T-cell (primary cell): ENCODE data around the gene CDNF. TPM values are rescaled to one million over a fixed set of nuclear protein-coding genes. Genes with fewer than 3 reads are reported as not detected.
A peak's percentile ranks its signal among the peaks of the same experiment; 100 is the strongest.

Source experiments
- ATAC-seq, 4 experiments: fragments of 200-7000 bp in 3 of 4; fragments of 150-1000 bp in 1 of 4; cut with Tn5 transposase; replicated peaks in 1 of 4; 1 replicate in 3 of 4; 2 replicates in 1 of 4; pipeline ENCODE4 v1.10.0; 2021; ENCODE audit warnings: moderate library complexity in 3 of 4, mild to moderate bottlenecking in 2 of 4, moderate number of reproducible peaks in 1 of 4
- CTCF ChIA-PET, 2 donors: fragments of 300-600 bp; sonication (Branson Sonifier 250); formaldehyde crosslinking; loops; one replicate each; lab custom pipeline; 2022; ENCODE audit warnings: antibody characterized with exemption in 2 of 2; lab: Charles Lee
- POLR2A ChIA-PET, 2 donors: fragments of 300-600 bp; sonication (Branson Sonifier 250); formaldehyde crosslinking; loops; one replicate each; lab custom pipeline; 2022; ENCODE audit warnings: antibody characterized with exemption in 2 of 2; lab: Charles Lee
- DNase-seq, 35 experiments: peaks; one replicate each; pipeline versions ENCODE4 v3.0.0 to v3.0.0-alpha.2; 2013 to 2023
- H3K27ac ChIP-seq: one replicate; pipeline ENCODE4 v1.5.1; 2013; ENCODE audit warnings: low read length
- H3K27me3 ChIP-seq, 2 experiments: replicated peaks in 1 of 2; 1 replicate in 1 of 2; 2 replicates in 1 of 2; pipeline versions ENCODE4 v1.6.1 to v1.7.0; 2013; ENCODE audit warnings: low read length in 1 of 2, mixed read lengths in 1 of 2; ENCODE audit not compliant: control insufficient read depth in 2 of 2, insufficient read depth in 2 of 2; ENCODE audit errors: extremely low read depth in 1 of 2
- H3K36me3 ChIP-seq, 2 donors: 1 replicate in 1 of 2; 2 replicates in 1 of 2; pipeline versions ENCODE4 v1.6.1 to v1.7.0; 2013; ENCODE audit warnings: low read length in 1 of 2; ENCODE audit not compliant: control insufficient read depth in 2 of 2, insufficient read depth in 1 of 2; ENCODE audit errors: extremely low read depth in 1 of 2
- H3K4me1 ChIP-seq, 2 experiments: 1 replicate in 1 of 2; 2 replicates in 1 of 2; pipeline versions ENCODE4 v1.6.1 to v1.7.0; 2013; ENCODE audit warnings: low read length in 2 of 2, mixed read lengths in 1 of 2; ENCODE audit not compliant: insufficient read depth in 2 of 2, control insufficient read depth in 1 of 2; ENCODE audit errors: extremely low read depth in 1 of 2
- H3K4me3 ChIP-seq, 2 donors: 1 replicate in 1 of 2; 2 replicates in 1 of 2; pipeline versions ENCODE4 v1.5.1 to v1.7.0; 2013; ENCODE audit warnings: mild to moderate bottlenecking in 2 of 2, low read length in 1 of 2, moderate library complexity in 1 of 2; ENCODE audit not compliant: control insufficient read depth in 1 of 2; ENCODE audit errors: extremely low read depth in 1 of 2
- H3K9me3 ChIP-seq: 2 replicates; pipeline ENCODE4 v1.7.0; 2013
- H3K27ac Mint-ChIP-seq, 2 donors: one replicate each; pipeline ENCODE4 v1.8.0; 2020 to 2021; ENCODE audit warnings: mild to moderate bottlenecking in 2 of 2, mixed read lengths in 2 of 2
- H3K27me3 Mint-ChIP-seq, 2 donors: one replicate each; pipeline ENCODE4 v1.8.0; 2021 to 2022; ENCODE audit warnings: mixed read lengths in 2 of 2
- H3K36me3 Mint-ChIP-seq: one replicate; pipeline ENCODE4 v1.8.0; 2021; ENCODE audit warnings: mixed read lengths
- H3K4me1 Mint-ChIP-seq, 3 donors: one replicate each; pipeline ENCODE4 v1.8.0; 2020 to 2022; ENCODE audit warnings: mixed read lengths in 3 of 3, mild to moderate bottlenecking in 1 of 3
- H3K4me3 Mint-ChIP-seq, 3 donors: one replicate each; pipeline ENCODE4 v1.8.0; 2020 to 2022; ENCODE audit warnings: mild to moderate bottlenecking in 3 of 3, mixed read lengths in 3 of 3, moderate library complexity in 3 of 3
- H3K9me3 Mint-ChIP-seq, 3 donors: one replicate each; pipeline ENCODE4 v1.8.0; 2020 to 2022; ENCODE audit warnings: mixed read lengths in 3 of 3
- WGBS: methylation state at CpG from one replicate; pipeline ENCODE4 v1.1.5; 2013; ENCODE audit warnings: missing lambda C conversion rate; ENCODE audit not compliant: insufficient coverage; 5-methylcytosine and 5-hydroxymethylcytosine counted together
- total RNA-seq, 35 experiments: library from RNA in 6 of 35; stranded (reverse) in 6 of 35; fragments of 120-200 nt in 1 of 35; gene quantifications; one replicate each; pipeline versions ENCODE4 v1.2.1 to v1.2.4 and lab custom pipeline; 2013 to 2026

CDNF gene
- 1 to 10 TPM; 1.5 to 4.0 (median 2.5) TPM for total RNA-seq
- 3.2 TPM for total RNA-seq (2013)
- total RNA-seq (lab: John Stamatoyannopoulos, UW): 0.27 to 3.5 (median 1.6) reads per million in 29 experiments

DNA sequence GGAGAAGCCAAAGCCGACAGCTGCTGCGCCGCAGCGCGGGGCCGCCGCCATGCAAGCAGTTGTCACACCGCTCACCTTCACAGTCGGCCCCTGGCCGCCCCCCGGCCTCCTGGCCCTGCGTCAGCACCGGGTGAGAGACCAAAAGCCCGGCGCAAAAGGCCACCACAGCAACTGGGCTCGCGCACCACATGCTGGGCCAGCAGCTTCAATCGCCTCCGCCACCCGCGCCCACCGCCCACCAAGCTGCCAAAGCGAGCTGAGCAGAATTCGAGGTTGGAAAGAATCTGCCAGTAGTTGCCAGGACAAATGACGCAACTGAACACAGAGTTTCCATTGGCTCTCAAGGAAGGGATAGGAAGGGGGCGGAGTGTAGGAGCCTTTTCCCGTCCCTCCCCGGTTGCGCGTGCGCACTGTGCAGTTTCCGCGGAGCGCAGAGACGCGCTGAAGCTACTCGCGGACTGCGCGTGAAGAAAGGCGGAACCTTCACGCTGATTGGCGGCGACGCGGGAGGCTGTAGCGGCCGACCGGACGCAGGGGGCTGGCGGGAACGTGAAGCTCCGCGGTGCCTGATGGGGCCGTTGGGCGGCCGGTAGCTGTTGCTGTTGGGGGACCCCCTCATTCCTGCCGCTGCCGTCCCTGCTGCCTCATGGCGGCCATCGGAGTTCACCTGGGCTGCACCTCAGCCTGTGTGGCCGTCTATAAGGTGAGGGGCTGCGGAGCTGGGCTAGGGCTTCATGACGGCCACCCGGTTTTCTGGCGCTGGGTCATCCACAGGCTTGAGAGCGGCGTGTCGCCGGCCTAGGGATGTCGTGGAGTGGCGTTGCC is at the start of gene CDNF, which contains the start of the genes HSPA14 and MSANTD7:
Gene CDNF, minus strand, starts transcription at position 281 of the 825 bp plus-strand sequence. Its CDS starts 91 bp downstream, at position 190.
Gene HSPA14, plus strand, starts transcription at position 550 of the 825 bp plus-strand sequence. Its CDS starts 97 bp downstream, at position 647.
Gene MSANTD7, plus strand, starts transcription at position 550 of the 825 bp plus-strand sequence. CDS start 3,979 bp downstream, outside the sequence.
- Mint-ChIP-seq H3K36me3 (peaks cover 22% of the 10 kb centered on the region), H3K9me3 (no peaks in the 10 kb centered on the region), H3K27ac (peak within 1 kb of the TSS; percentile 95 to 96), H3K4me1 (peaks cover 27 to 35% (median 33%) of the 10 kb centered on the region in 3 donors), H3K4me3 (peak within 1 kb of the TSS; percentile 88 to 97 (median 92)), H3K27me3 (no peaks in the 10 kb centered on the region)
- DNase-seq (peak; percentile 97 to 100 (median 99)), ATAC-seq (peak; percentile 93 to 96 (median 95))
- Histone ChIP-seq H3K9me3 (no peaks in the 10 kb centered on the region), H3K4me1 (peaks cover 11 to 26% of the 10 kb centered on the region in 2 experiments), H3K27me3 (no peaks in the 10 kb centered on the region), H3K36me3 (peaks cover 0 to 18% of the 10 kb centered on the region in 2 donors), H3K4me3 (peak within 1 kb of the TSS; percentile 97 to 100), H3K27ac (peak within 1 kb of the TSS; percentile 92)
- under 1% methylated on average over 72 of the region's 72 CpGs for WGBS
- POLR2A ChIA-PET: interaction anchor here (0.5 to 2.2 kb wide), 27 partner anchors 9 to 906 kb away, joined by 3 to 14 read pairs (median 4); partner anchors contain the start of genes MEIG1 (in 1 of the 2), RPP38 (in 1 of the 2) and SUV39H2 (in 1 of the 2)
- CTCF ChIA-PET: interaction anchor here (0.5 to 2.2 kb wide), 22 partner anchors 9 to 1536 kb away, joined by 3 to 13 read pairs (median 4); partner anchors contain the start of gene SUV39H2 (in 1 of the 2)

GRCh38 chr10:14884082-14884481 is 46.2 kb upstream of the CDNF start:
- Mint-ChIP-seq H3K4me1 (peaks cover 17 to 19% (median 19%) of the 10 kb centered on the region in 3 donors), H3K27me3 (no peaks in the 10 kb centered on the region), H3K27ac (no peak overlapping the region), H3K4me3 (no peak overlapping the region), H3K9me3 (no peaks in the 10 kb centered on the region), H3K36me3 (no peaks in the 10 kb centered on the region)
- peaks cover 0 to 4% of the 10 kb centered on the region in 2 donors for H3K36me3 ChIP-seq
- no peak overlapping the region for H3K4me3 ChIP-seq
- ATAC-seq (no peak), DNase-seq (no peak)
- no CpG with 5 or more reads among the region's 3 CpGs for WGBS
- H3K27ac ChIP-seq: no peak overlapping the region
- no peaks in the 10 kb centered on the region for H3K27me3 ChIP-seq
- ChIA-PET CTCF (no interaction called here), POLR2A (no interaction called here)
- H3K4me1 ChIP-seq: peaks cover 5 to 9% of the 10 kb centered on the region in 2 experiments
- no peaks in the 10 kb centered on the region for H3K9me3 ChIP-seq

DNA sequence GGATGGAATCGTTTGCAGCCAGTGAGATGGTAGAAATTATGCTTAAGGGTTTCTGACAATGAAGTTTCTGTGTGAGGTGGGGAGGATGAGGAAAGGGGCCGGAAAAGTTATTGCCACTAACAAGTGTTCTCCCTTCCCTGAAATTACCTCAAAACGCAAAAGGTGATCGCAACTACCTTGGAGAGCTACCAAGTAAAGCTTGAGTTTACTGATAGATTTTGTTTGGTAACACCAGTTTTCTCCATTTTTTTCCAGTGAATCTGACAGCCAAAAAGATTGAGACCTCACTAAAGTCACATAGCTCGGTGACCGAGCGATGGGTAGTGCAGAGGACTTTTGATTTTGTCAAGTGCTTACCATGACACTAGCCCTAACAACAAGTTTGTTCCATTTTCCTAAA is 42.4 kb upstream of the CDNF start:
- no CpG with 5 or more reads among the region's 7 CpGs for WGBS
- H3K4me1 ChIP-seq: peaks cover 5 to 14% of the 10 kb centered on the region in 2 experiments
- DNase-seq: peak in 1 of 35 experiments; percentile 11
- Mint-ChIP-seq H3K27me3 (no peaks in the 10 kb centered on the region), H3K4me1 (peaks cover 31 to 40% (median 34%) of the 10 kb centered on the region in 3 donors), H3K27ac (peak overlapping the region in 1 of 2 donors; percentile 66), H3K9me3 (no peaks in the 10 kb centered on the region), H3K36me3 (peaks cover 2% of the 10 kb centered on the region), H3K4me3 (peak overlapping the region; percentile 86 to 92 (median 88))
- no peaks in the 10 kb centered on the region for H3K9me3 ChIP-seq
- CTCF ChIA-PET: interaction anchor here in 1 of 2 donors (1.1 to 1.2 kb wide), 2 partner anchors 22 to 25 kb away, joined by 3 to 4 read pairs; no protein-coding TSS in a partner anchor
- ATAC-seq: no peak
- H3K27ac ChIP-seq: no peak overlapping the region
- no peak overlapping the region for H3K4me3 ChIP-seq
- H3K36me3 ChIP-seq: no peaks in the 10 kb centered on the region
- no peaks in the 10 kb centered on the region for H3K27me3 ChIP-seq
- POLR2A ChIA-PET: no interaction called here

GRCh38 chr10:14879928-14880193 is 42.0 kb upstream of the CDNF start:
- Mint-ChIP-seq H3K27ac (peak overlapping the region; percentile 43 to 66), H3K36me3 (peaks cover 2% of the 10 kb centered on the region), H3K4me3 (peak overlapping the region; percentile 86 to 92 (median 88)), H3K4me1 (peaks cover 31 to 40% (median 35%) of the 10 kb centered on the region in 3 donors), H3K9me3 (no peaks in the 10 kb centered on the region), H3K27me3 (no peaks in the 10 kb centered on the region)
- ChIA-PET POLR2A (interaction anchor here (0.6 to 2.2 kb wide), 3 partner anchors 13 to 73 kb away, joined by 3 to 13 read pairs (median 3); partner anchors contain the start of genes CDNF (in 1 of the 2), HSPA14 (in 1 of the 2) and MSANTD7 (in 1 of the 2)), CTCF (interaction anchor here in 1 of 2 donors (1.1 to 1.2 kb wide), 2 partner anchors 22 to 25 kb away, joined by 3 to 4 read pairs; no protein-coding TSS in a partner anchor)
- Histone ChIP-seq H3K9me3 (no peaks in the 10 kb centered on the region), H3K27ac (no peak overlapping the region), H3K36me3 (no peaks in the 10 kb centered on the region), H3K27me3 (no peaks in the 10 kb centered on the region), H3K4me3 (peak overlapping the region in 1 of 2 donors; percentile 98), H3K4me1 (peaks cover 5 to 14% of the 10 kb centered on the region in 2 experiments)
- WGBS: no CpG with 5 or more reads among the region's 5 CpGs
- DNase-seq (no peak), ATAC-seq (no peak)

- peak overlapping the region; percentile 89 to 98 for H3K4me3 ChIP-seq
- peak overlapping the region; percentile 43 to 66 for H3K27ac Mint-ChIP-seq
- DNase-seq: peak in 26 of 35 experiments; percentile 1 to 52 (median 14)
Measured at GRCh38 chr10:14879124-14879927, 41.5 kb upstream of the CDNF start.

More at GRCh38 chr10:14879124-14879927, 41.5 kb upstream of the CDNF start:
- ChIA-PET POLR2A (interaction anchor here (0.6 to 2.2 kb wide), 3 partner anchors 14 to 73 kb away, joined by 3 to 13 read pairs (median 3); partner anchors contain the start of genes CDNF (in 1 of the 2), HSPA14 (in 1 of the 2) and MSANTD7 (in 1 of the 2)), CTCF (interaction anchor here (0.6 to 2.2 kb wide), 6 partner anchors 10 to 226 kb away, joined by 3 to 13 read pairs (median 3); partner anchors contain the start of genes CDNF (in 1 of the 2), HSPA14 (in 1 of the 2) and MSANTD7 (in 1 of the 2))
- Histone ChIP-seq H3K27ac (no peak overlapping the region), H3K9me3 (no peaks in the 10 kb centered on the region), H3K36me3 (no peaks in the 10 kb centered on the region), H3K4me1 (peaks cover 5 to 14% of the 10 kb centered on the region in 2 experiments), H3K27me3 (no peaks in the 10 kb centered on the region)
- H3K4me3 Mint-ChIP-seq: peak overlapping the region; percentile 86 to 92 (median 88)
- peak; percentile 7 to 16 (median 12) for ATAC-seq
- H3K4me1 Mint-ChIP-seq: peaks cover 31 to 40% (median 35%) of the 10 kb centered on the region in 3 donors
- H3K36me3 Mint-ChIP-seq: peaks cover 2% of the 10 kb centered on the region
- no peaks in the 10 kb centered on the region for H3K9me3 Mint-ChIP-seq
- no peaks in the 10 kb centered on the region for H3K27me3 Mint-ChIP-seq
- WGBS: under 1% methylated on average over 54 of the region's 60 CpGs
